Activated CD4-positive, alpha-beta T cell treated with anti-CD3 and anti-CD28 coated beads, Interleukin-2, amount 50 U/mL, for 4 hours (primary cell): ENCODE data around the gene NPHP4.

Experiments
- DNase-seq, 2 experiments: peaks; one replicate each; pipeline ENCODE4 v3.0.0-alpha.2; 2020

The NPHP4 gene

GRCh38 chr1:6002714-6003501 is 10.7 kb upstream of the NPHP4 start:
- no peak for DNase-seq

GRCh38 chr1:6001992-6002576 is 9.9 kb upstream of the NPHP4 start:
- no peak for DNase-seq

GRCh38 chr1:6000444-6001288 is 8.4 kb upstream of the NPHP4 start:
- DNase-seq = no peak

GRCh38 chr1:5999711-6000443 is 7.7 kb upstream of the NPHP4 start:
- no peak for DNase-seq

- no peak for DNase-seq
These were observed 6.7 kb upstream of the NPHP4 start for GRCh38 chr1:5998906-5999301.

GRCh38 chr1:5998051-5998905 is 6.1 kb upstream of the NPHP4 start:
- no peak for DNase-seq

- DNase-seq = no peak
These were observed 5.1 kb upstream of the NPHP4 start for GRCh38 chr1:5997316-5997715.

GRCh38 chr1:5996641-5997270 is 4.5 kb upstream of the NPHP4 start:
- no peak for DNase-seq

- no peak for DNase-seq
These were observed 3.8 kb upstream of the NPHP4 start for GRCh38 chr1:5995871-5996630.

- peak; percentile 45 to 51 for DNase-seq
These were observed 2.7 kb upstream of the NPHP4 start for GRCh38 chr1:5994713-5995621.

- DNase-seq = no peak
These were observed 1.6 kb upstream of the NPHP4 start for GRCh38 chr1:5993556-5994491.

- peak in 1 of 2 experiments; percentile 5 for DNase-seq
These were observed 760 bp upstream of the NPHP4 start for GRCh38 chr1:5992814-5993555.

GRCh38 chr1:5991381-5992025 is 722 bp downstream of the NPHP4 start:
- peak in 1 of 2 experiments; percentile 27 for DNase-seq

- no peak for DNase-seq
These were observed 1.3 kb downstream of the NPHP4 start for GRCh38 chr1:5990913-5991312.

- DNase-seq = no peak
These were observed 2.4 kb downstream of the NPHP4 start for GRCh38 chr1:5989731-5990271.

- DNase-seq = no peak
These were observed 3.0 kb downstream of the NPHP4 start for GRCh38 chr1:5989286-5989605.
